ENCODE data around the gene DNAJC1.

GRCh38 chr10:21803374-21803773, 200.2 kb downstream of the DNAJC1 start:
- TF ChIP-seq CTCF (IDR thresholded peaks at IDR 0.05; ENCODE audit: low read length) (no peak), EZH2 (IDR thresholded peaks at IDR 0.05; ENCODE audit: borderline replicate concordance, low read length) (no peak)
